GM18498 (cell line): ENCODE measurements around the gene MAML2.
"Not testable (repeated sequence)": the region's sequence is repeated elsewhere in the genome, so short reads cannot be mapped to it uniquely, and the experiment has no call there.

Experiments used
- ATAC-seq: cut with Tn5 transposase; IDR thresholded peaks from one replicate; pipeline ENCODE4 v1.9.1; 2021; ENCODE audit warnings: mild to moderate bottlenecking, moderate library complexity; ENCODE audit not compliant: unreplicated experiment

The MAML2 gene

GRCh38 chr11:96293598-96294021 lies 49.4 kb downstream of the MAML2 start:
- ATAC-seq = peak; percentile 93

GRCh38 chr11:96293109-96293508 lies 49.9 kb downstream of the MAML2 start:
- ATAC-seq = no peak

- ATAC-seq = no peak
Observed at GRCh38 chr11:96292291-96293010, 50.5 kb downstream of the MAML2 start.

- ATAC-seq = no peak
Observed at GRCh38 chr11:96290631-96291030, 52.4 kb downstream of the MAML2 start.

- no peak for ATAC-seq
Observed at GRCh38 chr11:96290031-96290430, 53.0 kb downstream of the MAML2 start.

GRCh38 chr11:96288915-96289314 lies 54.1 kb downstream of the MAML2 start:
- ATAC-seq = no peak

- no peak for ATAC-seq
Observed at GRCh38 chr11:96287822-96288439, 55.1 kb downstream of the MAML2 start.

- not testable (repeated sequence) for ATAC-seq
Observed at GRCh38 chr11:96285985-96286384, 57.0 kb downstream of the MAML2 start.

- no peak for ATAC-seq
Observed at GRCh38 chr11:96284917-96285316, 58.1 kb downstream of the MAML2 start.

- no peak for ATAC-seq
Observed at GRCh38 chr11:96284401-96284800, 58.6 kb downstream of the MAML2 start.

- ATAC-seq = no peak
Observed at GRCh38 chr11:96282625-96283220, 60.3 kb downstream of the MAML2 start.

GRCh38 chr11:96280444-96280843 lies 62.6 kb downstream of the MAML2 start:
- no peak for ATAC-seq

- no peak for ATAC-seq
Observed at GRCh38 chr11:96279896-96280290, 63.1 kb downstream of the MAML2 start.

GRCh38 chr11:96279018-96279895 lies 63.7 kb downstream of the MAML2 start:
- ATAC-seq = no peak

GRCh38 chr11:96278039-96278897 lies 64.7 kb downstream of the MAML2 start:
- no peak for ATAC-seq

GRCh38 chr11:96277696-96278038 lies 65.3 kb downstream of the MAML2 start:
- ATAC-seq = no peak

GRCh38 chr11:96276836-96277235 lies 66.2 kb downstream of the MAML2 start:
- ATAC-seq = no peak

GRCh38 chr11:96275801-96276594 lies 67.0 kb downstream of the MAML2 start:
- ATAC-seq = no peak

GRCh38 chr11:96273507-96273906 lies 69.5 kb downstream of the MAML2 start:
- no peak for ATAC-seq
